Endothelial cell of umbilical vein (primary cell): ENCODE measurements around the gene GNG2. TPM values are rescaled to one million over a fixed set of nuclear protein-coding genes. Genes with fewer than 3 reads are reported as not detected.

ENCODE experiments used
- BruUV-seq: library from RNA; stranded (reverse); fragments of 400-500 nt; replicated peaks from 2 replicates; lab custom pipeline; 2021; lab: Mats Ljungman, UMichigan
- CTCF ChIA-PET: fragments of 300-600, 350-600 bp; sonication (Branson Sonifier 250); formaldehyde crosslinking; loops from one replicate; lab custom pipeline; 2021; ENCODE audit warnings: antibody characterized with exemption, inconsistent platforms; lab: Charles Lee
- POLR2A ChIA-PET: fragments of 300-600, 350-600 bp; sonication (Branson Sonifier 250); formaldehyde crosslinking; loops from one replicate; lab custom pipeline; 2021; ENCODE audit warnings: antibody characterized with exemption, inconsistent platforms; lab: Charles Lee
- DNase-seq: peaks from one replicate; pipeline ENCODE4 v3.0.0-alpha.2; 2011; ENCODE audit warnings: low read depth, low spot score
- FAIRE-seq: peaks from 2 replicates; lab custom pipeline; 2011; peaks lifted over from hg19 to GRCh38; lab: Jason Lieb, UNC
- H2AFZ ChIP-seq: 2 replicates; pipeline ENCODE4 v1.6.0; 2012; ENCODE audit warnings: low read depth, low read length, control low read depth, inconsistent platforms
- H3K27ac ChIP-seq: 2 replicates; pipeline ENCODE4 v1.5.1; 2011; ENCODE audit warnings: low read depth, mild to moderate bottlenecking, control low read depth, low read length, moderate library complexity; ENCODE audit not compliant: insufficient read depth
- H3K27me3 ChIP-seq, 2 experiments: 2 replicates each; pipeline versions ENCODE4 v1.6.0 to v1.6.1; 2011; ENCODE audit warnings: low read length in 2 of 2, mixed read lengths in 1 of 2; ENCODE audit not compliant: control insufficient read depth in 2 of 2, insufficient read depth in 2 of 2
- H3K36me3 ChIP-seq, 2 experiments: 2 replicates in 1 of 2; 3 replicates in 1 of 2; pipeline ENCODE4 v1.5.1; 2011; ENCODE audit warnings: low read length in 2 of 2, mild to moderate bottlenecking in 1 of 2, moderate library complexity in 1 of 2; ENCODE audit not compliant: control insufficient read depth in 2 of 2, insufficient read depth in 2 of 2; ENCODE audit errors: extremely low read depth in 1 of 2
- H3K4me1 ChIP-seq: 3 replicates; pipeline ENCODE4 v1.5.1; 2011; ENCODE audit warnings: mild to moderate bottlenecking, low read length; ENCODE audit not compliant: control insufficient read depth, insufficient read depth; ENCODE audit errors: extremely low read depth
- H3K4me2 ChIP-seq: 2 replicates; pipeline ENCODE4 v1.6.1; 2011; ENCODE audit warnings: low read length, control low read depth, mixed read lengths; ENCODE audit not compliant: insufficient read depth
- H3K4me3 ChIP-seq, 3 experiments: fragments of 200-600 bp in 1 of 3; sonication (generic), shearing (Covaris generic) in 1 of 3; replicated peaks in 1 of 3; 2 replicates each; pipeline ENCODE4 v1.5.1; 2011 to 2016; ENCODE audit warnings: control low read depth in 3 of 3, low read length in 3 of 3, mild to moderate bottlenecking in 2 of 3, inconsistent platforms in 1 of 3, low read depth in 1 of 3, moderate library complexity in 1 of 3; ENCODE audit not compliant: insufficient read depth in 1 of 3
- H3K79me2 ChIP-seq: 2 replicates; pipeline ENCODE4 v1.6.0; 2012; ENCODE audit warnings: low read length, inconsistent platforms; ENCODE audit not compliant: control insufficient read depth, insufficient read depth
- H3K9ac ChIP-seq: replicated peaks from 2 replicates; pipeline ENCODE3; 2011; ENCODE audit warnings: low read length, control low read depth; ENCODE audit not compliant: insufficient read depth; ENCODE audit errors: extremely low read depth
- H3K9me1 ChIP-seq: replicated peaks from 3 replicates; pipeline ENCODE4 v1.6.0; 2011; ENCODE audit warnings: mild to moderate bottlenecking, low read length; ENCODE audit not compliant: control insufficient read depth, insufficient read depth; ENCODE audit errors: extremely low read depth
- H3K9me3 ChIP-seq: replicated peaks from 2 replicates; pipeline ENCODE4 v1.5.1; 2012; ENCODE audit warnings: low read length, inconsistent platforms; ENCODE audit not compliant: control insufficient read depth, insufficient read depth
- H4K20me1 ChIP-seq: replicated peaks from 2 replicates; pipeline ENCODE3; 2011; ENCODE audit warnings: mild to moderate bottlenecking, low read length; ENCODE audit not compliant: control insufficient read depth, insufficient read depth; ENCODE audit errors: extremely low read depth
- CTCF ChIP-seq, 2 donors: IDR thresholded peaks; 1 replicate in 1 of 2; 2 replicates in 1 of 2; pipeline ENCODE4 v1.5.1; 2011; ENCODE audit warnings: low read length in 2 of 2, mild to moderate bottlenecking in 2 of 2, moderate library complexity in 2 of 2, control low read depth in 1 of 2, inconsistent platforms in 1 of 2, low read depth in 1 of 2; ENCODE audit not compliant: insufficient read depth in 1 of 2; ENCODE audit errors: extremely low read depth in 1 of 2
- EZH2 ChIP-seq: IDR thresholded peaks from 2 replicates; pipeline ENCODE4 v1.6.1; 2012; ENCODE audit warnings: borderline replicate concordance, low read depth, mild to moderate bottlenecking, moderate library complexity, low read length, inconsistent platforms; ENCODE audit not compliant: severe bottlenecking
- FOS ChIP-seq: IDR thresholded peaks from 2 replicates; pipeline ENCODE4 v1.6.1; 2011; ENCODE audit warnings: mild to moderate bottlenecking, low read length, moderate library complexity, borderline replicate concordance; ENCODE audit not compliant: insufficient read depth
- GATA2 ChIP-seq: IDR thresholded peaks from 2 replicates; pipeline ENCODE4 v1.7.0; 2011; ENCODE audit warnings: low read depth, mild to moderate bottlenecking, moderate library complexity, mixed read lengths, low read length; ENCODE audit not compliant: insufficient read length, insufficient read depth
- JUN ChIP-seq: IDR thresholded peaks from 2 replicates; pipeline ENCODE4 v1.6.1; 2011; ENCODE audit warnings: borderline replicate concordance, low read depth; ENCODE audit not compliant: insufficient read length, insufficient read depth
- MAX ChIP-seq: IDR thresholded peaks from 2 replicates; pipeline ENCODE4 v1.6.1; 2011; ENCODE audit not compliant: insufficient read depth, insufficient read length
- MYC ChIP-seq: IDR thresholded peaks from one replicate; pipeline ENCODE4 v1.6.1; 2011; ENCODE audit warnings: mild to moderate bottlenecking, low read depth, low read length
- POLR2A ChIP-seq: IDR thresholded peaks from 2 replicates; pipeline ENCODE4 v1.6.1; 2012; ENCODE audit warnings: low read depth, mild to moderate bottlenecking, control low read depth, low read length
- POLR2AphosphoS5 ChIP-seq: IDR thresholded peaks from 2 replicates; pipeline ENCODE4 v1.6.1; 2012; ENCODE audit warnings: low read depth, mild to moderate bottlenecking, control low read depth, low read length, moderate library complexity; ENCODE audit not compliant: insufficient read depth
- dilution Hi-C: fragments of 300-500 bp; cut with MboI; formaldehyde crosslinking; loops from one replicate; pipeline ENCODE4 v1.15.0; 2019; ENCODE audit warnings: low sequenced_read_pairs; ENCODE audit not compliant: extremely low pct_ligation_motif_present
- intact Hi-C: fragments of 100-400 bp; cut with micrococcal nuclease; formaldehyde crosslinking; loops from one replicate; pipeline ENCODE4 v1.10.0; 2022
- polyA plus RNA-seq, 4 experiments: library from polyadenylated mRNA; depleted of rRNA in 3 of 4; stranded (reverse) in 3 of 4; unstranded in 1 of 4; fragments of >200 nt; gene quantifications; 2 replicates each; pipeline versions ENCODE4 v1.2.1 to v1.2.3, GENCODE V29; 2011 to 2012; ENCODE audit warnings: missing spikeins in 1 of 4
- total RNA-seq: library from RNA; stranded (reverse); gene quantifications from 2 replicates; pipeline ENCODE4 v1.2.3, GENCODE V29; 2021

Gene GNG2
- total and polyA plus RNA-seq, 2 donors (not counting 3 experiments of a cell fraction or from before 2014, with no cell fraction given): not detected

GRCh38 chr14:51818748-51819380 lies 41.5 kb upstream of the GNG2 start:
- dilution Hi-C loops (no loop called here), intact Hi-C loops (no loop called here)
- CTCF ChIA-PET: no interaction called here
- DNase-seq: no peak
- no peaks in the 10 kb centered on the region for H4K20me1 ChIP-seq
- no peak overlapping the region for H3K27ac ChIP-seq
- H3K4me2 ChIP-seq: no peak overlapping the region
- no peaks in the 10 kb centered on the region for H3K9me3 ChIP-seq
- no peak overlapping the region for H2AFZ ChIP-seq
- TF ChIP-seq MAX: no peak
- no peak for TF ChIP-seq MYC
- no peak for TF ChIP-seq POLR2AphosphoS5
- TF ChIP-seq POLR2A: no peak
- TF ChIP-seq GATA2: no peak
- TF ChIP-seq JUN: no peak
- no peak for TF ChIP-seq FOS
- TF ChIP-seq EZH2: no peak
- no peak for TF ChIP-seq CTCF (IDR thresholded peaks at IDR 0.05; ENCODE audit: extremely low read depth in 1 of 2, insufficient read depth in 1 of 2, low read depth in 1 of 2, low read length in 2 of 2)
- H3K9ac ChIP-seq: no peak overlapping the region
- no TSS peak for BruUV-seq
- H3K79me2 ChIP-seq: no peaks in the 10 kb centered on the region
- H3K27me3 ChIP-seq: peaks cover 5 to 11% of the 10 kb centered on the region in 2 experiments
- H3K36me3 ChIP-seq: no peaks in the 10 kb centered on the region
- no peaks in the 10 kb centered on the region for H3K9me1 ChIP-seq
- POLR2A ChIA-PET: no interaction called here
- no peak overlapping the region for H3K4me3 ChIP-seq
- no peaks in the 10 kb centered on the region for H3K4me1 ChIP-seq
- FAIRE-seq: no peak
